GM12891 (cell line): ENCODE measurements around the gene PTPRG.

Experiments used
- DNase-seq: peaks from one replicate; pipeline ENCODE4 v3.0.0; 2011; ENCODE audit warnings: low spot score; ENCODE audit not compliant: insufficient read length
- FAIRE-seq: peaks from 2 replicates; lab custom pipeline; 2011; peaks lifted over from hg19 to GRCh38; lab: Jason Lieb, UNC
- PAX5 ChIP-seq: IDR thresholded peaks from 2 replicates; pipeline ENCODE4 v1.6.1; 2011; ENCODE audit warnings: low read length, moderate library complexity, mild to moderate bottlenecking; ENCODE audit not compliant: insufficient read depth, severe bottlenecking
- POLR2A ChIP-seq: IDR thresholded peaks from 2 replicates; pipeline ENCODE4 v1.6.1; 2011; ENCODE audit warnings: low read depth, low read length, control low read depth
- POLR2AphosphoS5 ChIP-seq: IDR thresholded peaks from 2 replicates; pipeline ENCODE4 v1.6.1; 2011; ENCODE audit warnings: low read depth, low read length, control low read depth
- POU2F2 ChIP-seq: IDR thresholded peaks from 2 replicates; pipeline ENCODE4 v1.6.1; 2011; ENCODE audit warnings: low read depth, mild to moderate bottlenecking, control low read depth, low read length, moderate library complexity
- SPI1 ChIP-seq: IDR thresholded peaks from 2 replicates; pipeline ENCODE4 v1.6.1; 2011; ENCODE audit warnings: low read depth, low read length, control low read depth
- TAF1 ChIP-seq: IDR thresholded peaks from 2 replicates; pipeline ENCODE4 v1.6.1; 2011; ENCODE audit warnings: low read depth, low read length, control low read depth

PTPRG gene

DNA sequence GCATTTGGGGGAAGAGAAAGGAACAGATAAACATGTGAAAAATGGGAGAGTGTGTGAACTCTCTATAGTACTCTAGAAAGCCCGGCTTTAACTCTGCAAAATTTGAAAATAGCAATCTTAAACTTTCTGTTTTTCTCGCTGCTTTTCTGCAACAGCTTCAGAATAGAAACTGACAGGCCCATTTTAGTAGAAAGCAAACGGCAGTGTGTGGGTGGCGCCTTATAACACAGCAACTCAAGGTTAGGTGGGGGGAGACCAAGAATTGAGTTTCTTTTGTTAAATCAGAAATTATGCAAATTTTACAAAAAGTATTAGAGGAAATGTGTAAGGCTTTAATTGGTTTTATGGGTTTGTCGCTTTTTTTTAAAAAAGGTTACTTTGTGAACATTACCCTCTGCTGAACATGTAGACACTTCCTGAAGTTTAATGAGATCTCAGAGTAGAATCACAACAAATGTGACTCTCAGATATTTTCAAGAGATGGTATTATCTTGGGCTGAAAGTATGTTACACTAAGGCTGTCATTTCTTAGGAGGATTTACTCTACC, 107.0 kb downstream of the PTPRG start:
- TF ChIP-seq SPI1 (no peak), TAF1 (no peak), PAX5 (no peak), POLR2AphosphoS5 (no peak), POU2F2 (no peak), POLR2A (no peak)
- DNase-seq (no peak), FAIRE-seq (no peak)

DNA sequence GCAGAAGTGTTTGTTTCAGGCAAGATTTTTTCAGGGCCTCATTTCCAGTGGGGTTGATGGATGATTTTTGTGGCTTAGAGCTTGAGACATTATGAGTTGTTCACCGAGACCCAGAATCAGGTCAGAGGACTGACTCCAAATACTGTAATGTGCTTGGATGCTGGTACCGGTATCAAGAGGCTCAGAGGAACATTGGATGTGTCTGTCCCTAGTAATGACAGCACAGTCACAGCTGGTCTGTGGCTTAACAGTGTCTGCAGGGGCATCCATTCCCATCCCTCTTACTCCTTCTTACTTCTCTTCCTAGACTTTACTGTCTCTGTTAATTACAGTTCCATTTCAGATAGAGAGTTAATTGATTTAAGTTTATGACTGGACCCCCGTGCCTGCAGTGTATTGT, 107.8 kb downstream of the PTPRG start:
- TF ChIP-seq POLR2AphosphoS5, result no peak
- no peak for TF ChIP-seq PAX5
- no peak for TF ChIP-seq SPI1
- no peak for TF ChIP-seq TAF1
- no peak for TF ChIP-seq POLR2A
- no peak for TF ChIP-seq POU2F2
- no peak for FAIRE-seq

DNA sequence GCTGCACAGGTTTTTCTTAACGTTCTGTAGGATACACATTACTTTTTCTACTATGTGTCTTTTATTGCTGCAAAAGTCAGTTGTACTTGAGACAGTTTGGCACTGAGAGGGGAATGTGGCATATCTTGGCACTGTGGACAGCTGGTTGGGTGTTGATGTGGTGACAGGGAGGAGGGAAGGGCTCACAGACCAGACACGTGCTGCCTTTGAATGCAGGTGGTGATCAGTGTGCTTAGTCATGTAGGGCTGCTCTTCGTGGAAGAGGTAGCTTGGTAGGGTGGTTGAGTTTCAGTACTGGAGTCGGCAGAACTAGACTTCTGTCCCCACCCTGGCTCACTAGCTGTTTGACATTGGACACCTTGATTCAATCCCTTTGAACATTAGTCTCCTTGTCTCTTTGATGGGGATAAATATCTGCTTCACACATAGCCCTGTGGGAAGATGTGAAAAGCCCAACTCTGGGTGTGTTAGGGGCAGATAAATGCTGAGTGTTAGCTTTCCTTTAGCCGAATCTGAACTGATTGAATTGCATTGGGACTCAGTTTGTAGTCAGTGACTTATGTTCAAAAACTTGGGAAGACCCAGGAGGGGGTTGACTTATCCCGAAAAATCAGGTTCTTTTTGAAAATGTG, 108.4 kb downstream of the PTPRG start:
- TF ChIP-seq POU2F2 (no peak), POLR2AphosphoS5 (no peak), POLR2A (0 out of 2 replicates have a peak, but pooled peaks have one; percentile 45)
- peak; percentile 78 for FAIRE-seq
- peak; percentile 28 for DNase-seq

More for the DNA sequence above, 107.8 kb downstream of the PTPRG start:
- no peak for DNase-seq

DNA sequence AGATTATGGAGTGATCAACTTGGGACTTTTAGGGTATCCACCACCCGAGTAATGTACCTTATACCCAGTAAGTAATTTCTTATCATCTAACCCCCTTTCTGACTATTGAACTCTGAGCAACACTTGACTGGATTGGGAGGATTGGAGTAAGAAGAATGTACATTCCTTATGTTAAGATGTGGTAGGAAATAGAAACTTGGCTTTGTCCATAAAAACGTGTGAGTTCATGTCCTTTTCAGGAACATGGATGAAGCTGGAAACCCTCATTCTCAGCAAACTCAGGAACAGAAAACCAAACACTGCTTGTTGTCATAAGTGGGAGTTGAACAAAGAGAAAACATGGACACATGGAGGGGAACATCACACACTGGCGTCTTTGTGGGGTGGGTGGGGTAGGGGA, 112.3 kb downstream of the PTPRG start:
- FAIRE-seq (no peak), DNase-seq (no peak)
- TF ChIP-seq POU2F2 (no peak), POLR2AphosphoS5 (no peak), TAF1 (no peak), POLR2A (no peak), SPI1 (no peak), PAX5 (no peak)

DNA sequence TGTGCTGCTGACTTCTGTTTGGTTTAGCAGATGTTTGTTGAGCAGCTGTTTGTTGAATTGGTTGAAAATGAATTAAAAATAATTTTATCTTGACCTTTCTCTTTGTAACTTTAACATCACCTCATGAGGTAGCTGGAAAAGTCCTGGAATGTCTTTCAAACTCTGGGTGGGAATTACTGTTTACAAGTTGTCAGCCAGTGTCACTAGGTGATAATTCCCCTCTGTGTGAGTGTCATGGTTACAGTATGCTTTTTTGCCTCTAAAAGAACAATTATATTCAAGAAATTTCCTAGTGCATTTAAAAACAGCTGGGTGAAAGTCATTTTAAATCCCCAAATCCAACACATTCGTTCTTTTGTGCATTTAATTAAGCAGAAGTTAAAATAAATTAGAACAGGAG, 113.2 kb downstream of the PTPRG start:
- TF ChIP-seq POU2F2, result no peak
- TF ChIP-seq TAF1, result no peak
- no peak for TF ChIP-seq POLR2A
- TF ChIP-seq SPI1, result no peak
- TF ChIP-seq POLR2AphosphoS5, result no peak
- no peak for TF ChIP-seq PAX5
- DNase-seq (no peak), FAIRE-seq (no peak)

DNA sequence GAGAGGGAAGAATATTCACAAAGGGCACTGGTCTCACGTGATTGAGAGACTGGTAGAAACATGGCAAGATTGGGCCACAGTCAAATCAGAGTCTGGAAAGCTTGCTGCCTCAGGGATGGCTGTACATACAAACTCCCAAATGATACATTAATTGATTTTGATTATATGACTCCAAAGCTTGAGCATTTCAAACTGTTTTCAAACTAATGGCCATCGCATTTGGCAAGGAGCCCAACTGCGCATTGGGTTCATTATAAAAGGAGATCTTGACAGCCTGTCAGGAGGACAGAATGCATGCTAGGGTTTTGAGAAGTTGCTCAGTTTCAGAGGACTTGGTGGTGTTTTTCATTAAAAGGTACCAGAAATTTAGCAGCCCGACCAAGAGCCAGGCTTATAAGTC, 117.7 kb downstream of the PTPRG start:
- no peak for TF ChIP-seq SPI1
- no peak for TF ChIP-seq PAX5
- no peak for TF ChIP-seq POU2F2
- FAIRE-seq, result no peak
- no peak for DNase-seq

DNA sequence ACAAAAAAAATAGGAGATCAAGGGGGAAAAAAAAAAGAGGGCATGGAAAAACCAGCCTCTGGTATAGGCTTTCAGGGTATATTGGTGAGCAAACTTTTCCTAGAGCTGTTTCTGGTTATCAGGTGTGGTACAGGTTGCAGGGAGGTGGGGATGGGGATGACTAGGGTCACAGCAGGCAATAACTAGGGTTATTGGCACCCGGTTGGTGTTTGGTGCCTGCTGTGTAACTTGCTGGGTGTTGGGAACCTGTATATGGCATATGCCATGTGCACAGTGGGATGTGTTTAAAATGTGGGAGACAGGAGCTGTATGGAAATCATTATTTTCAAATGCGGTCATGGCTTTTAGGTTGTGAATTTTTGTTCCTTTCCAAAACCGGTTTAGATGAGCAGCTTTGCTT, 119.2 kb downstream of the PTPRG start:
- no peak for TF ChIP-seq POLR2AphosphoS5
- TF ChIP-seq POU2F2, result no peak
- TF ChIP-seq SPI1, result no peak
- TF ChIP-seq POLR2A, result no peak
- no peak for TF ChIP-seq PAX5
- TF ChIP-seq TAF1, result no peak
- no peak for FAIRE-seq
- no peak for DNase-seq

DNA sequence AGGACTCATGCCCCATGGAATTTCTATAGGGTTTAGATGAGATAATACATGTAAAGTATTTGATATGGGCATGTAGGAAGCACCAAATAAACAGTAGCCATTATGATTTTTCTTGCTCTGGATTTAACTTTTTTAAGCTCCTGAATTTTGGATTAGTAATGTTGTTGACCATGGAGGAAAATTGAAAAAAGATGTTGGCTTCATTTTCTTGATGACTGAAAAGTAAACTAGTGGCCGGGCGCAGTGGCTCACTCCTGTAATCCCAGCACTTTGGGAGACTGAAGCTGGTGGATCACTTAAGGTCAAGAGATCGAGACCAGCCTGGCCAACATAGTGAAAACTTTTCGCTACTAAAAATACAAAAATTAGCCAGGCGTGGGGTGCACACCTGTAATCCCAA, 120.3 kb downstream of the PTPRG start:
- FAIRE-seq (no peak), DNase-seq (no peak)
- TF ChIP-seq POLR2A (no peak), TAF1 (no peak), SPI1 (no peak), POU2F2 (no peak), PAX5 (no peak), POLR2AphosphoS5 (no peak)

DNA sequence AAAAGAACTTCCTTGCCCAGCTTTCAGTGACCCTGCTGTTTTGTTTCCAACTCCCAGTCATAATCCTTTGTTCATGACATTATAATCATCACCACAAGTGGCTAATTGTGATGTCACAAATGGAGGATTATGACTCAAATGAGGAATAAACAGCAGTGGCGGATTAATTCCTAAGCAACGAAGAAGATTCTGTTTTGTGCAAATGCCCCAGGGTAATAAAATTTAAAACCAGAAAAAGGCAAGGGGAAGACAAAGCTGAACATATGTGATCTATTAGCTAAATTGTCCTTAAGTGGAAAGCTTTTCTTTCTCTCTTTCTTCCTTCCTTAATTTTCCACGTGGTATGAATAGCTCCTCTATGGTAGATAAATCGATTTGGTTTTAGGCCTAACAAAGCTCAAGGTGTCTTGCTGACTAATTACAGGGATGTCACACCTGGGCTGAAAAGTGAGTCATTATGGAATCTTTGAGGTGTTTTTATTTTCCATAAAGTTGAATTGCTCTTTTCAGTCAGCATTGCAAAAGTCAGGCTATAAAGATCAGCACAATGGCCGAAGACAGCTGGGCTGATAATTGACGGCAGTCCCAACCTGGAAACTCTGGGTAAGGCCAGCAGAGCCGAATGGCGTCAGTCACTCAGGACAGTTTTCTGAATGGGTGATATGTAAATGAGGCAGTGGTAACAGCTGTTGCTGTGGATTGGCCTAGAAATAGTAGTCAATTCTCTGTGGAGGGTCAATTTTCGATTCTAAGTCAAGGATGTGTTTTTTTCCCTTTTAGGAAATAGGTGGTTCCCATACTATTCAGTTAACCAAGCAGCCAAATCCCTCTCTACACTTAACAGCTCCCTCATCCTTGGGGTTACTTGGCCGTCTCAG, 121.5 kb downstream of the PTPRG start:
- DNase-seq, result no peak
- peak; percentile 23 for FAIRE-seq

More for the DNA sequence above, 121.5 kb downstream of the PTPRG start:
- TF ChIP-seq POLR2AphosphoS5, result no peak
- TF ChIP-seq POLR2A, result no peak
- TF ChIP-seq POU2F2, result no peak
- TF ChIP-seq PAX5, result no peak
- TF ChIP-seq SPI1, result no peak
- TF ChIP-seq TAF1, result no peak
